ENCODE measurements around the gene DVL2. TPM values are rescaled to one million over a fixed set of nuclear protein-coding genes. Genes with fewer than 3 reads are reported as not detected.

DVL2 gene
- total and polyA plus RNA-seq, 2 of the 13 experiments (the other 11 are each of a cell fraction or from before 2014, with no cell fraction given), result 5.7 to 38.2 TPM

- TF ChIP-seq USF2 (IDR thresholded peaks at IDR 0.05; ENCODE audit: low read depth, low read length) (no peak), USF2 (CRISPR knock-in tag; IDR thresholded peaks at IDR 0.05; ENCODE audit: borderline replicate concordance) (no peak), ZNF276 (CRISPR knock-in tag; IDR thresholded peaks at IDR 0.05; ENCODE audit: low read depth) (no peak), IKZF4 (CRISPR knock-in tag; IDR thresholded peaks at IDR 0.05; ENCODE audit: borderline replicate concordance, low read depth, not compliant biosample characterization) (no peak), TBP (CRISPR knock-in tag; IDR thresholded peaks at IDR 0.05) (no peak), FOXK1 (CRISPR knock-in tag; IDR thresholded peaks at IDR 0.05; ENCODE audit: borderline replicate concordance, low read depth) (no peak), IKZF5 (CRISPR knock-in tag; IDR thresholded peaks at IDR 0.05) (0 out of 2 replicates have a peak, but pooled peaks have one; percentile 22), ZNF335 (CRISPR knock-in tag; IDR thresholded peaks at IDR 0.05) (no peak), UBTF (CRISPR knock-in tag; IDR thresholded peaks at IDR 0.05) (no peak), THAP11 (CRISPR knock-in tag; IDR thresholded peaks at IDR 0.05) (no peak), ZNF678 (CRISPR knock-in tag; IDR thresholded peaks at IDR 0.05) (no peak), ZNF251 (CRISPR knock-in tag; IDR thresholded peaks at IDR 0.05) (no peak), SRY (CRISPR knock-in tag; IDR thresholded peaks at IDR 0.05) (no peak), PHF21A (CRISPR knock-in tag; IDR thresholded peaks at IDR 0.05) (no peak), ZNF616 (CRISPR knock-in tag; IDR thresholded peaks at IDR 0.05; ENCODE audit: low read depth) (no peak), ARID2 (CRISPR knock-in tag; IDR thresholded peaks at IDR 0.05; ENCODE audit: borderline replicate concordance) (no peak), CENPBD1 (CRISPR knock-in tag; IDR thresholded peaks at IDR 0.05; ENCODE audit: borderline replicate concordance, low read depth) (no peak), JDP2 (CRISPR knock-in tag; IDR thresholded peaks at IDR 0.05; ENCODE audit: borderline replicate concordance) (no peak), MED13 (CRISPR knock-in tag; IDR thresholded peaks at IDR 0.05) (no peak), RCOR2 (CRISPR knock-in tag; IDR thresholded peaks at IDR 0.05) (no peak)
These were observed 20.4 kb downstream of the DVL2 start (continued) for GRCh38 chr17:7213895-7214299.

Measured in HepG2 (cell line).